Sigmoid colon (tissue), 4 donors: ENCODE results near the gene TRAF3IP1.

ENCODE experiments used
- POLR2A ChIP-seq, 2 donors: fragments of 450-650 bp; IDR thresholded peaks; one replicate each; pipeline ENCODE4 v1.6.1; 2016; ENCODE audit warnings: antibody characterized with exemption in 2 of 2, mild to moderate bottlenecking in 2 of 2, moderate library complexity in 2 of 2
- POLR2AphosphoS5 ChIP-seq, 4 donors: sonication (generic); formaldehyde crosslinking; IDR thresholded peaks; one replicate each; pipeline ENCODE4 v1.6.1; 2017; ENCODE audit warnings: antibody characterized with exemption in 4 of 4
- TF ChIP-seq, protein P1 (sequence below), 4 experiments: fragments of 450-650 bp in 3 of 4; fragments of 200-600 bp in 1 of 4; IDR thresholded peaks; one replicate each; pipeline ENCODE4 v1.5.1; 2016 to 2019; ENCODE audit warnings: antibody characterized with exemption in 4 of 4, mild to moderate bottlenecking in 3 of 4, moderate library complexity in 2 of 4

DNA sequence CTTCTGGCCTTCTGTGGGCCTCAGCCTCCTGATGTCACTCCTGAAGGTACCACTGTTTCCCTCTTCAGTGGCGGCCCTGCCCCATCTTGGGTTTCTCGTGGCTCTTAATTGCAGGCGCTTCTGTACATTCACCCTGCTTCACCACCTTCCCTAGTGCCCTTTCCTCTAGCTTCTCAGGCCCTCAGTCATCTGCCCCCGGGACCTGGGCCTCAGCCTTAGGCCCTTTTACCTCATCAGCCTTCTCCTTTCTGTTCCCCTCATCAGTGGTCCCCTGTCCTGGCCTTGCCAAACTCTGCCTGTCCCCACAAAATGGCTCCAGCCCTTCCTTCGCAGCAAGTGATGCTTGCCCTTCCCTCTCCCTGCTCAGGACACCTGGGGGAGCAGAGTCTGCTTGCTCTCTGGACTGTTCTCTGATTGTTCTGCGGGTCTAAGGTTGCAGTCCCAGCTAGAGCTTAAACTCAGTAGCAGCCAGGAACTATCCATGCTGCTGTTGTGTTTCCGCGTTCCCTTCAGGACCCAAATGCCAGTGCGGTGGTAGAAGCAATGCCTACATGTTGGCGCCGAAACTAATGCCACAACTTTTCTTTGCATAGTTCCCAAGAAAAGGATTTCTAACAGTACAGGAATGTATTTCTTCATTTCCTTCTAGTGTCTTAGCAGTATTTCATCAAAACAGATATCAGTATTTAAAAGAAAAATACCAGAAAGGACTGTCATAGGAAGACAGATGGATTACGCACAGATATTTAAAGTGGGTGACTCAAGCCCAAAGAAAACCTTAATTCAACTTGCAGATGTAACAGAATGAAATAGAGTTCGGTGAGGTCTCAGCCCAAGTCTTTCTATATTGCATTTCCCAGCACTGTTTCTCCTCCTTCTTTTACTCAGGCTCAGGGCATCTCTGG is 113.9 kb downstream of the TRAF3IP1 start:
- TF ChIP-seq POLR2A (IDR thresholded peaks at IDR 0.05), result no peak
- TF ChIP-seq, protein P1, sequence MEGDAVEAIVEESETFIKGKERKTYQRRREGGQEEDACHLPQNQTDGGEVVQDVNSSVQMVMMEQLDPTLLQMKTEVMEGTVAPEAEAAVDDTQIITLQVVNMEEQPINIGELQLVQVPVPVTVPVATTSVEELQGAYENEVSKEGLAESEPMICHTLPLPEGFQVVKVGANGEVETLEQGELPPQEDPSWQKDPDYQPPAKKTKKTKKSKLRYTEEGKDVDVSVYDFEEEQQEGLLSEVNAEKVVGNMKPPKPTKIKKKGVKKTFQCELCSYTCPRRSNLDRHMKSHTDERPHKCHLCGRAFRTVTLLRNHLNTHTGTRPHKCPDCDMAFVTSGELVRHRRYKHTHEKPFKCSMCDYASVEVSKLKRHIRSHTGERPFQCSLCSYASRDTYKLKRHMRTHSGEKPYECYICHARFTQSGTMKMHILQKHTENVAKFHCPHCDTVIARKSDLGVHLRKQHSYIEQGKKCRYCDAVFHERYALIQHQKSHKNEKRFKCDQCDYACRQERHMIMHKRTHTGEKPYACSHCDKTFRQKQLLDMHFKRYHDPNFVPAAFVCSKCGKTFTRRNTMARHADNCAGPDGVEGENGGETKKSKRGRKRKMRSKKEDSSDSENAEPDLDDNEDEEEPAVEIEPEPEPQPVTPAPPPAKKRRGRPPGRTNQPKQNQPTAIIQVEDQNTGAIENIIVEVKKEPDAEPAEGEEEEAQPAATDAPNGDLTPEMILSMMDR (IDR thresholded peaks at IDR 0.05), result no peak
- TF ChIP-seq POLR2AphosphoS5 (IDR thresholded peaks at IDR 0.05), result no peak
